ENCODE measurements around the gene ATRAID. TPM values are rescaled to one million over a fixed set of nuclear protein-coding genes. Genes with fewer than 3 reads are reported as not detected.
A peak's percentile ranks its signal among the peaks of the same experiment; 100 is the strongest.

Gene ATRAID
- total and polyA plus RNA-seq, 4 donors, result 90.0 to 204 (median 122) TPM

DNA sequence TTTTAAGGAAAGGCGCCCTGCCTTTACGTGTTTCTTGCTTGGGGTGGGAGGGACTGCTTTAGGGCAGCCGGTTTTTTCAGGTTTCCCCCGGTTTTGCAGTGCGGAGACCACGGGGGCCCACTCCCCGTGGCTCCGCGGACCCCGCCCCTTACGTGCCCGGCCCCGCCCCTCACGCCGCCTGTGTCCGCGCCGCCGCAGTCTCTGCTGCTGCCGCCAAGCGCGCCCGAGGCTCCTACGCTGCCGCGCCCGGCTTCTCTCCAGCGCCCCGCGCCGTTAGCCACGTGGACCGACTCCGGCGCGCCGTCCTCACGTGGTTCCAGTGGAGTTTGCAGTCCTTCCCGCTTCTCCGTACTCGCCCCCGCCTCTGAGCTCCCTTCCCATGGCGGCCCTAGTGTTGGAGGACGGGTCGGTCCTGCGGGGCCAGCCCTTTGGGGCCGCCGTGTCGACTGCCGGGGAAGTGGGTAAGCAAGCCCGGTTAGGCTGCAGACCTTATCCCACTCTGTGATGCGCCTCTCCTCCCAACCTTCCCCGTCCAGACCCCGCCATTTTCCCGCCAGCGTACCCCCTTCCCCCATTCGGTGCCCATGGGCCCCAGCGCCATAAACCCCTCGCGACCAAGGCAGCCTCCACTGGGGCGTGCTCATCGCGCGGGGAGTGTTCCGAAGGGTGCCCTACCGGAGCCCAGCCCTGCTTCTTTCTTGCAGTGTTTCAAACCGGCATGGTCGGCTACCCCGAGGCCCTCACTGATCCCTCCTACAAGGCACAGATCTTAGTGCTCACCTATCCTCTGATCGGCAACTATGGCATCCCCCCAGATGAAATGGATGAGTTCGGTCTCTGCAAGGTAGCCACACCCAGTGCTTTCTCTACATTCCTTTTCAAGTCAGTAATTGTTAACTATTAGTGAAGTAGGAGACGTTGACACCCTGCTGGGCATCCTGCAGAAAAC, 5.6 kb downstream of the ATRAID start, which contains the start of gene CAD:
TSS of gene CAD (plus strand) at position 197 of the 949 bp plus-strand sequence. CDS start at position 380, 183 bp downstream.
- peak within 1 kb of the TSS; percentile 50 to 62 for H3K9ac ChIP-seq (ENCODE audit: insufficient read depth in 1 of 2, low read length in 2 of 2)

DNA sequence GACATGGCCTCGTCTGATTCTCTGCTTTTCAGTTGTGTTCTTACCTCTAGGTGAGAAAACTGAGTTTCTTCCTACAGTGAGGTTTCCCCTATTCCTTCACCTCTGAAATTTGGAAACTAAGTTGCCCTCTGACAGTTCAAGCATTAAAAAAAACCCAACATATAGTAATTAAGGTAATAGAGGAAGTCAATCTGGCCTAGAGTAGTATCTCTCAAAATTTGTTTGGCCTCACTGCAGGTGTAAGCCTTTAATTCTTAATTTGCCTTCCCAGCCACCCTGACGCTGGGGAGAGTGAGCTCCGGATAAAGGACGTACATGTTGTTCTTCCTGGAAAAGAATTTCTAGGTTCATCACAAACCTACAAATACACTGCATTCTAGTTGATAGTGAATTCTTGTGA, 6.8 kb downstream of the ATRAID start:
- H3K27me3 ChIP-seq (ENCODE audit: control insufficient read depth in 3 of 3, insufficient read depth in 3 of 3, low read length in 2 of 3), result no peaks in the 10 kb centered on the region
- H3K4me3 ChIP-seq, result no peak overlapping the region
- 92 to 95% methylated on average over 4 of the region's 4 CpGs for WGBS, 2 donors
- ATAC-seq (ENCODE audit: insufficient read depth, low FRiP score), result no peak
- H3K4me1 ChIP-seq (ENCODE audit: control insufficient read depth in 5 of 5, insufficient read depth in 5 of 5, low read length in 5 of 5), result peaks cover 0 to 12% (median 3%) of the 10 kb centered on the region in 5 donors
- TF ChIP-seq, protein P1, sequence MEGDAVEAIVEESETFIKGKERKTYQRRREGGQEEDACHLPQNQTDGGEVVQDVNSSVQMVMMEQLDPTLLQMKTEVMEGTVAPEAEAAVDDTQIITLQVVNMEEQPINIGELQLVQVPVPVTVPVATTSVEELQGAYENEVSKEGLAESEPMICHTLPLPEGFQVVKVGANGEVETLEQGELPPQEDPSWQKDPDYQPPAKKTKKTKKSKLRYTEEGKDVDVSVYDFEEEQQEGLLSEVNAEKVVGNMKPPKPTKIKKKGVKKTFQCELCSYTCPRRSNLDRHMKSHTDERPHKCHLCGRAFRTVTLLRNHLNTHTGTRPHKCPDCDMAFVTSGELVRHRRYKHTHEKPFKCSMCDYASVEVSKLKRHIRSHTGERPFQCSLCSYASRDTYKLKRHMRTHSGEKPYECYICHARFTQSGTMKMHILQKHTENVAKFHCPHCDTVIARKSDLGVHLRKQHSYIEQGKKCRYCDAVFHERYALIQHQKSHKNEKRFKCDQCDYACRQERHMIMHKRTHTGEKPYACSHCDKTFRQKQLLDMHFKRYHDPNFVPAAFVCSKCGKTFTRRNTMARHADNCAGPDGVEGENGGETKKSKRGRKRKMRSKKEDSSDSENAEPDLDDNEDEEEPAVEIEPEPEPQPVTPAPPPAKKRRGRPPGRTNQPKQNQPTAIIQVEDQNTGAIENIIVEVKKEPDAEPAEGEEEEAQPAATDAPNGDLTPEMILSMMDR (IDR thresholded peaks at IDR 0.05; ENCODE audit: control extremely low read depth, extremely low read depth), result no peak
- no peaks in the 10 kb centered on the region for H3K9me3 ChIP-seq (ENCODE audit: control insufficient read depth in 4 of 4, insufficient read depth in 3 of 4, low read length in 3 of 4)
- no peak for DNase-seq
- H3K9ac ChIP-seq (ENCODE audit: insufficient read depth in 1 of 2, low read length in 2 of 2), result no peak overlapping the region
- no peak overlapping the region for H3K27ac ChIP-seq (ENCODE audit: low read depth in 1 of 2, low read length in 1 of 2)
- peaks cover 3 to 32% (median 16%) of the 10 kb centered on the region in 4 donors for H3K36me3 ChIP-seq (ENCODE audit: control insufficient read depth in 4 of 4, insufficient read depth in 4 of 4, low read length in 4 of 4)

More for the DNA sequence above, 5.6 kb downstream of the ATRAID start, which contains the start of gene CAD:
- Histone ChIP-seq H3K27ac (ENCODE audit: low read depth in 1 of 2, low read length in 1 of 2) (peak within 1 kb of the TSS; percentile 39 to 57), H3K4me3 (peak within 1 kb of the TSS; percentile 56), H3K4me1 (ENCODE audit: control insufficient read depth in 5 of 5, insufficient read depth in 5 of 5, low read length in 5 of 5) (peaks cover 0 to 20% (median 3%) of the 10 kb centered on the region in 5 donors), H3K36me3 (ENCODE audit: control insufficient read depth in 4 of 4, insufficient read depth in 4 of 4, low read length in 4 of 4) (peaks cover 0 to 27% (median 8%) of the 10 kb centered on the region in 4 donors), H3K27me3 (ENCODE audit: control insufficient read depth in 3 of 3, insufficient read depth in 3 of 3, low read length in 2 of 3) (no peaks in the 10 kb centered on the region), H3K9me3 (ENCODE audit: control insufficient read depth in 4 of 4, insufficient read depth in 3 of 4, low read length in 3 of 4) (no peaks in the 10 kb centered on the region)
- TF ChIP-seq, protein P1 (IDR thresholded peaks at IDR 0.05; ENCODE audit: control extremely low read depth, extremely low read depth), result no peak
- ATAC-seq (ENCODE audit: insufficient read depth, low FRiP score) (peak; percentile 96), DNase-seq (peak; percentile 85 to 92 (median 88))
- 1% methylated on average over 68 to 72 of the region's 72 CpGs for WGBS, 2 donors

DNA sequence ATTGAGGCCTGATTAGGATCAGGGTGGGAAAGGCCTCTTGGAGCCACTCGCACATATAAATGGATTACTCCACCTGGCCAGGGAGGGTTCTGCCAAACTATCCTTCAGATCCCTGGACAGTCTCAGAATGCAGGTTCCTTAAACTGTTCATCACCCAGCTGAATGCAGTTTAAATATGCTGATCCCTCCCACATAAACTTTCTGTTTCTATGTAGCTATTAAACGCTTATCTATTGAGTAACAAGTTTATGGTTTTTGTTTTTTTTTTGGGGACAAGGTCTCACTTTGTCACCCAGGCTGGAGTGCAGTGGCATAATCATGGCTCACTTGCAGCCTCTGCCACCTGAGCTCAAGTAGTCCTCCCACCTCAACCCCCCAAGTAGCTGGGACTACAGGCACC, 7.2 kb downstream of the ATRAID start:
- peaks cover 0 to 11% (median 3%) of the 10 kb centered on the region in 5 donors for H3K4me1 ChIP-seq (ENCODE audit: control insufficient read depth in 5 of 5, insufficient read depth in 5 of 5, low read length in 5 of 5)
- TF ChIP-seq, protein P1 (IDR thresholded peaks at IDR 0.05; ENCODE audit: control extremely low read depth, extremely low read depth), result no peak
- WGBS, 2 donors, result 84 to 93% methylated on average over 2 of the region's 2 CpGs
- no peaks in the 10 kb centered on the region for H3K27me3 ChIP-seq (ENCODE audit: control insufficient read depth in 3 of 3, insufficient read depth in 3 of 3, low read length in 2 of 3)
- no peaks in the 10 kb centered on the region for H3K9me3 ChIP-seq (ENCODE audit: control insufficient read depth in 4 of 4, insufficient read depth in 3 of 4, low read length in 3 of 4)
- DNase-seq (no peak), ATAC-seq (ENCODE audit: insufficient read depth, low FRiP score) (no peak)
- H3K36me3 ChIP-seq (ENCODE audit: control insufficient read depth in 4 of 4, insufficient read depth in 4 of 4, low read length in 4 of 4), result peaks cover 8 to 32% (median 17%) of the 10 kb centered on the region in 4 donors
- H3K4me3 ChIP-seq, result no peak overlapping the region
- no peak overlapping the region for H3K27ac ChIP-seq (ENCODE audit: low read depth in 1 of 2, low read length in 1 of 2)
- H3K9ac ChIP-seq (ENCODE audit: insufficient read depth in 1 of 2, low read length in 2 of 2), result no peak overlapping the region
